GM21619 (cell line): Measurements from ENCODE around the gene PIGL.
A peak's percentile ranks its signal among the peaks of the same experiment; 100 is the strongest.
"Not testable (repeated sequence)": the region's sequence is repeated elsewhere in the genome, so short reads cannot be mapped to it uniquely, and the experiment has no call there.

Experiments used
- ATAC-seq: cut with Tn5 transposase; IDR thresholded peaks from one replicate; pipeline ENCODE4 v1.9.1; 2021; ENCODE audit not compliant: unreplicated experiment

Gene PIGL

GRCh38 chr17:16217002-16217635, at the start of gene PIGL:
Gene PIGL, plus strand, starts transcription at chr17:16217210. Its CDS starts 17 bp downstream, at chr17:16217227.
- ATAC-seq: no peak

GRCh38 chr17:16171613-16172012, 45.4 kb upstream of the PIGL start:
- no peak for ATAC-seq

GRCh38 chr17:16178836-16179235, 38.2 kb upstream of the PIGL start:
- ATAC-seq: no peak

GRCh38 chr17:16181581-16181980, 35.4 kb upstream of the PIGL start:
- ATAC-seq: no peak

GRCh38 chr17:16187642-16188041, 29.4 kb upstream of the PIGL start:
- ATAC-seq: no peak

GRCh38 chr17:16189791-16190348, 27.1 kb upstream of the PIGL start:
- no peak for ATAC-seq

- no peak for ATAC-seq
Measured at GRCh38 chr17:16190703-16191360, 26.2 kb upstream of the PIGL start.

GRCh38 chr17:16191604-16192003, 25.4 kb upstream of the PIGL start:
- ATAC-seq: no peak

GRCh38 chr17:16194307-16194835, 22.6 kb upstream of the PIGL start:
- ATAC-seq: not testable (repeated sequence)

- ATAC-seq: no peak
Measured at GRCh38 chr17:16197276-16197675, 19.7 kb upstream of the PIGL start.

GRCh38 chr17:16199093-16199492, 17.9 kb upstream of the PIGL start:
- no peak for ATAC-seq

- ATAC-seq: not testable (repeated sequence)
Measured at GRCh38 chr17:16201693-16202131, 15.3 kb upstream of the PIGL start.

- ATAC-seq: not testable (repeated sequence)
Measured at GRCh38 chr17:16202554-16203500, 14.2 kb upstream of the PIGL start.

GRCh38 chr17:16204763-16205162, 12.2 kb upstream of the PIGL start:
- not testable (repeated sequence) for ATAC-seq

- ATAC-seq: no peak
Measured at GRCh38 chr17:16211590-16211989, 5.4 kb upstream of the PIGL start.

GRCh38 chr17:16212793-16213192, 4.2 kb upstream of the PIGL start:
- ATAC-seq: no peak

GRCh38 chr17:16214190-16215001, 2.6 kb upstream of the PIGL start:
- ATAC-seq: no peak

GRCh38 chr17:16215002-16215272, 2.1 kb upstream of the PIGL start:
- peak; percentile 36 for ATAC-seq

GRCh38 chr17:16215273-16215964, 1.6 kb upstream of the PIGL start, which contains the start of gene NCOR1:
Gene NCOR1, minus strand, starts transcription at chr17:16215534. Its CDS starts 20,965 bp downstream, at chr17:16194569.
- peak; percentile 69 for ATAC-seq

GRCh38 chr17:16215965-16216316, 1.1 kb upstream of the PIGL start:
- ATAC-seq: no peak
